HEK293T (cell line): ENCODE measurements around the gene SH3RF3.
A peak's percentile ranks its signal among the peaks of the same experiment; 100 is the strongest.

Experiments
- CTCF ChIA-PET: fragments of 350-600 bp; formaldehyde crosslinking; extraction: SDS; loops from one replicate; lab custom pipeline; 2021; ENCODE audit warnings: antibody characterized with exemption, inconsistent platforms; lab: Yijun Ruan, JAX
- POLR2A ChIA-PET: fragments of 350-600 bp; formaldehyde crosslinking; extraction: SDS; loops from one replicate; lab custom pipeline; 2020; ENCODE audit warnings: antibody characterized with exemption, inconsistent platforms; lab: Yijun Ruan, JAX
- DNase-seq: peaks from one replicate; pipeline ENCODE4 v3.0.0; 2012; ENCODE audit warnings: mixed read lengths; ENCODE audit errors: extremely low spot score
- ARNT ChIP-seq: fragments of 450-650 bp; IDR thresholded peaks from 2 replicates; pipeline ENCODE4 v1.6.1; 2017; ENCODE audit warnings: mild to moderate bottlenecking
- BHLHE40 ChIP-seq: fragments of 450-650 bp; IDR thresholded peaks from 2 replicates; pipeline ENCODE4 v1.6.1; 2016; ENCODE audit warnings: mild to moderate bottlenecking, moderate library complexity, borderline replicate concordance
- CTBP1 ChIP-seq: fragments of 450-650 bp; IDR thresholded peaks from 2 replicates; pipeline ENCODE4 v1.6.1; 2016; ENCODE audit warnings: borderline replicate concordance
- ELF4 ChIP-seq: fragments of 450-650 bp; IDR thresholded peaks from 2 replicates; pipeline ENCODE4 v1.6.1; 2017; ENCODE audit warnings: antibody characterized with exemption
- FOXA1 ChIP-seq: fragments of 450-650 bp; IDR thresholded peaks from 2 replicates; pipeline ENCODE4 v1.6.1; 2016; ENCODE audit warnings: mild to moderate bottlenecking
- FOXK2 ChIP-seq: fragments of 450-650 bp; IDR thresholded peaks from 2 replicates; pipeline ENCODE4 v1.6.1; 2016; ENCODE audit warnings: mild to moderate bottlenecking
- FOXM1 ChIP-seq: fragments of 450-650 bp; IDR thresholded peaks from 2 replicates; pipeline ENCODE4 v1.6.1; 2017; ENCODE audit warnings: mild to moderate bottlenecking, borderline replicate concordance
- HDGF ChIP-seq: fragments of 450-650 bp; IDR thresholded peaks from 2 replicates; pipeline ENCODE4 v1.6.1; 2017; ENCODE audit warnings: antibody characterized with exemption, borderline replicate concordance
- L3MBTL2 ChIP-seq: fragments of 450-650 bp; conservative IDR thresholded peaks from 2 replicates; pipeline ENCODE4 v1.6.1; 2016; ENCODE audit warnings: mild to moderate bottlenecking
- LEF1 ChIP-seq: fragments of 450-650 bp; IDR thresholded peaks from 2 replicates; pipeline ENCODE4 v1.6.1; 2017; ENCODE audit warnings: mild to moderate bottlenecking, borderline replicate concordance
- NFRKB ChIP-seq: fragments of 450-650 bp; IDR thresholded peaks from 2 replicates; pipeline ENCODE4 v1.6.1; 2016; ENCODE audit warnings: mild to moderate bottlenecking, moderate library complexity
- SP1 ChIP-seq: fragments of 450-650 bp; IDR thresholded peaks from 2 replicates; pipeline ENCODE4 v1.6.1; 2017
- SUZ12 ChIP-seq: fragments of 450-650 bp; IDR thresholded peaks from 2 replicates; pipeline ENCODE4 v1.6.1; 2016; ENCODE audit warnings: mild to moderate bottlenecking
- TARDBP ChIP-seq: fragments of 450-650 bp; IDR thresholded peaks from 2 replicates; pipeline ENCODE4 v1.6.1; 2016
- ZNF384 ChIP-seq: fragments of 450-650 bp; IDR thresholded peaks from 2 replicates; pipeline ENCODE4 v1.6.1; 2016
- TF ChIP-seq, protein P1 (sequence below): fragments of 450-650 bp; IDR thresholded peaks from 2 replicates; pipeline ENCODE4 v1.6.1; 2016

SH3RF3 gene

DNA sequence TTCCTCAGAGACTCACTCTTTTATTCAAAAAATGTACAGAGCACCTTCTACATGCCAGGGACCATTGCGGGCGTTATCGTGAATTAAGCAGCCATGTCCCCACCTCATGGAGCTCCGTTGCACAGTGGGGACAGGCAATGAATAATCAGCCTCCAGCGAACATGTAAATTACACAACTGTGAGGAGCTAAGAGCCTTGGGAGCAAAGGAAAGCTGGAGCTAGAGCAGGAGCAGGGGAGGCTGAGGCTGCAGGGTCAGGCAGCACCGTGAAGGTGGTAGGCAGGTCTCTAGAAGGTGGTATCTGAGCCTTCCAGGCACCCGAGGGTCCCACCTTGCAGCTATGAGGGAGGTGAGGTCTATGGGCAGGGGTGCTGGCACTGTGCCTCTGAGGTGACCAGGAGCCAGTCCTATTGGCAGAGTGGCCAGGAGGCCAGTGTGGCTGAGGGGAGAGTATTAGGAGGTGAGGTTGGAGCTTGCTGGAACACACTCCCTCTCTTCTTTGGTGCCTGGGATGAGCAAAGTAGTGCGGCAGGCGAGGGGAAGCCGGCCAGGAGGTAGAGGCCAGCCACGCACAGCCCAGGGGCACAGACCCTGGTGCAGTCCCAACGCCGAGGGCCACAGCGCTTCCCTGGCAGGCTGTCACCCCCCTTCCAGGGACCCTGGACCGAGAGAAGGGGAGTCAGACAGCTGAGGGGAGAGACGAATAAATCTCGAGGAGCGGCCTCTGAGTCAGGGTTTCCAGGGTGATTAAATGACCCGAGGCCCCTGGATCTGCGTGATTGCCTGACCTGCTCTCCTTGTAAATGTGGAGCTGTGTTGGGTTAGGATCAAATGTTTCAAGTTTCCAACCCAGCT is 317.5 kb downstream of the SH3RF3 start:
- CTCF ChIA-PET = interaction anchor here (0.6 to 1.2 kb wide), 4 partner anchors 9 to 255 kb away, joined by 3 to 4 read pairs (median 3); no protein-coding TSS in a partner anchor
- TF ChIP-seq TARDBP = no peak
- TF ChIP-seq L3MBTL2 = no peak

DNA sequence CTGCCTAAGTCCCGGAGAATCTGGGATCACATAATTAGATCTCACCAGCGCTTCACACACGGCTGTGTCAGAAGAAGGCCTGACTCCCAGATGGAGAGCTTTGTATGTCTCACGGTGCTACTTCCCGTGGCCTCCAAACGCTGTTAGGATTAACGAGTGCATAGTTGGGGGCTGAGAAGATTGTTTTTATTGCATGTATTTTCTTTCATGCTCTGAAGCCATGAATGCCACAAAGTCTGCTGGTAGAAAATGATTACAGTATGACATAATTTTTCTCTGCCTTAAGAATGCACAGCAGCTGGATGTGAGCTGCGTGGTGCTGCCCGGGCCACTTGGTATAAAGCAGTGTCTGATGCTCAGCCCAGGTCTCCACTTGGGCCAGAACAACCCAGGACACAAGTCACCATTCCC is 318.3 kb downstream of the SH3RF3 start:
- POLR2A ChIA-PET = no interaction called here
- DNase-seq = peak; percentile 31
- CTCF ChIA-PET = interaction anchor here (0.9 kb wide), 1 partner anchor 63 kb away, joined by 3 read pairs; no protein-coding TSS in a partner anchor
- TF ChIP-seq L3MBTL2 = no peak

More for the DNA sequence above, 317.5 kb downstream of the SH3RF3 start:
- POLR2A ChIA-PET = no interaction called here
- no peak for DNase-seq

DNA sequence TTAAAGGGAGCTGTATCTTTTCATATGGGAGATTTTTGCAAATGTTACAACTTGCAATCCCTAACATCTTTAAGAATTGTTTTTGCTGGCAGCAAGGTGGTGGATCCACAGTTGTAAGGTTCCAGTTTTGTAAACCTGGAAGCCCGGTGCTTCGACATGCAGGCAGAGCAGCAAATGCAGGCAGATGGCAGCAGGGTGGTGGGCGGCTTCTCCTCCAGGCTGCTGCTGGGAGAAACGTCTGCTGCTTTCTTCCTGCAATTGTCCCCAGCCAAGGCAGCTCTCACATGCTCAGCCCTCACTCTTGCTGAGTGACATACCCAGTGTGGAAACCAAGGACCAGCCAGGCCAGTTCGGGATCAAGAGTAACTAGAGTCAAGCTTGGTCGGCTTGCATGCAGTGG is 318.8 kb downstream of the SH3RF3 start:
- DNase-seq = no peak
- ChIA-PET POLR2A (no interaction called here), CTCF (interaction anchor here (0.9 kb wide), 1 partner anchor 62 kb away, joined by 3 read pairs; no protein-coding TSS in a partner anchor)
- TF ChIP-seq ZNF384 (no peak), NFRKB (no peak), TARDBP (no peak), LEF1 (no peak), FOXA1 (no peak), BHLHE40 (no peak), FOXK2 (no peak), ELF4 (no peak), ARNT (no peak), SP1 (no peak), FOXM1 (no peak), L3MBTL2 (no peak), HDGF (no peak), SUZ12 (no peak), CTBP1 (no peak)
- TF ChIP-seq, protein P1, sequence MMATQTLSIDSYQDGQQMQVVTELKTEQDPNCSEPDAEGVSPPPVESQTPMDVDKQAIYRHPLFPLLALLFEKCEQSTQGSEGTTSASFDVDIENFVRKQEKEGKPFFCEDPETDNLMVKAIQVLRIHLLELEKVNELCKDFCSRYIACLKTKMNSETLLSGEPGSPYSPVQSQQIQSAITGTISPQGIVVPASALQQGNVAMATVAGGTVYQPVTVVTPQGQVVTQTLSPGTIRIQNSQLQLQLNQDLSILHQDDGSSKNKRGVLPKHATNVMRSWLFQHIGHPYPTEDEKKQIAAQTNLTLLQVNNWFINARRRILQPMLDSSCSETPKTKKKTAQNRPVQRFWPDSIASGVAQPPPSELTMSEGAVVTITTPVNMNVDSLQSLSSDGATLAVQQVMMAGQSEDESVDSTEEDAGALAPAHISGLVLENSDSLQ = no peak

DNA sequence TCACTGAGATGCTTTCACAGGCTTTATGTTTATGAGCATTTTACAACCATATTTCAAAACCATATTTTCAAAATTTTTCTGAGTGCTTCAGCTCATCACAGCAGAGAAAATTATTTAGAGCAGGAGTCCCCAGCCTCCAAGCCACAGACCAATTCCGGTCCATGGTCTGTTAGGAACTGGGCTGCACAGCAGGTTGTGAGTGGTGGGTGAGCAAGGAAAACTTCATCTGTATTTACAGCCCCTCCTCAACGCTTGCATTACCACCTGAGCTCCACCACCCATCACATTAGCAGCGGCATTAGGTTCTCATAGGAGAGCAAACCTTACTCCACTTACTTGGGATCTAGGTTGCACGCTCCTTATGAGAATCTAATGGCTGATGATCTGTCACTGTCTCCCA is 319.2 kb downstream of the SH3RF3 start:
- ChIA-PET POLR2A (no interaction called here), CTCF (no interaction called here)
- no peak for DNase-seq
- TF ChIP-seq FOXK2 (no peak), L3MBTL2 (no peak), FOXM1 (no peak), ELF4 (no peak), HDGF (no peak), SUZ12 (no peak), ARNT (no peak), LEF1 (no peak), ZNF384 (no peak), SP1 (no peak)
- TF ChIP-seq, protein P1 = no peak

DNA sequence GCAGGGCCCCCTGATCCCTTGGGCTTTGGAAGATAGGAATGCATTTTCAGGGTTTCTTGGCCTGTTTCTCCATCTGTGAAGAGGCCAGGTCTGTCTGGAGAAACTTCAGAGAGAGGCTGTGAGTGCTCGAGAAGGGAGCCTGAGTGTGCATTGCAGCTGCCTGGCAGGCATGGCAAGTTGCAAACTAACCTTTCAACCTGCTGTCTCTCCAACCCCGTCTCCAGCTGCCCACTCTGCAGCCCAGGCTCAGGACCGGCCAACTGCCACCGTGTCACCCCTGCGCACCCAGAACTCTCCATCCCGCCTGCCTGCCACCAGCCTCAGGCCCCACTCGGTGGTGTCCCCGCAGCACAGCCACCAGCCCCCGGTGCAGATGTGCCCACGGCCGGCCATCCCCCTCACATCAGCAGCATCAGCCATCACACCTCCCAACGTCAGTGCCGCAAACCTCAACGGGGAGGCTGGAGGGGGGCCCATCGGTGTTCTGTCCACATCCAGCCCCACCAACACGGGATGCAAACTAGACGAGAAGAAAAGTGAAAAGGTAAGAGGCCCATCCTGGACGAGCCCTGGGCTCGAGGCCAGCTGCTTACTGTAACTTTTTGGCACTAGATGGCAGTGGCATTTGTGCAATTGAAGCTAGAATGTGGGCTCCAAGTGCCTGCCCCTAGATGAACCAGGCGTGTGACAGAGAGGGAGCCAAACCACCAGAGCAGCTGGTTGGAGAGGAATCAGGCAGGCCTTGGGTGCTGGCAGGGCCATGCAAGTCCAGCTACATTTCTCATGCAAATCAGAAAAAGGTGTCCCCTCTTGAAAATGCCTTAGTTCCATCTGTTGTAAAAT is 320.2 kb downstream of the SH3RF3 start:
- POLR2A ChIA-PET = no interaction called here
- no peak for DNase-seq
- TF ChIP-seq ZNF384 (no peak), SP1 (no peak), CTBP1 (no peak)
- CTCF ChIA-PET = no interaction called here

DNA sequence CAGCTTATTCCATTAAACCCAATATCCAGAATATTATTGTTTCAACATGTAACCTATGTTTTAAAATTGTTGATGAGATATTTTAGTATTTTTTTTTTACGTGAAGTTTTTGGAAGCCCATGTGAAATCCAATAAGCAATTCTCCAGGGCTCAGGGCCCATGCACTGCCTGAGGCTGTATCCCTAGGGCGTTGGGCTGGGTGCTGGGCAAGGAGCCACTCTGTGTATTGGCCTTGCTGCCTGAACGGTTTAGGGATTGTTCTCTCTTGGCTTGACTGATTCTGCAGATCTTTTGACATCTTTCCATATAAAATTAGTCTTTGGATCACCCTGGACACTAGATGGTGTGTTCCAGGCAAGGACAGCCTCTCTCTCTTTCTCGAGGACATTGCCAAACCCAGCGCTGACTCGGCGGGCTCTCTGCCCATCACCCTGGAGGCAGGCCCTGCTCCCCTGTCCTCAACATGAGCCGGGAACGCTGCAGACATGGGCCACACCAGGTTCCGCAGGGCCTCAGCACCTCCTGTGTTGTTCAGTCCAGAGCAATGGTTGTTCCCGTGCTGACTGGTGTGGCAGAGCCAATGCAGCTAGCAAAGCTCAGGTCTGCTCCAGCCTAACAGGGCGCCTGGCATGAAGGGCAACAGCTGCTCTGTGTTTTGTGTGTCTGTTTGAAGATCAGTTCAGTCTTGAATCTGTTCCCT is 321.7 kb downstream of the SH3RF3 start:
- ChIA-PET CTCF (no interaction called here), POLR2A (no interaction called here)
- TF ChIP-seq L3MBTL2 (no peak), SUZ12 (no peak), HDGF (no peak), ZNF384 (no peak), BHLHE40 (no peak), ARNT (no peak), FOXA1 (no peak), CTBP1 (no peak), NFRKB (no peak), LEF1 (no peak), TARDBP (no peak), SP1 (no peak), FOXK2 (no peak)
- DNase-seq = no peak
